Measurements from ENCODE around the gene HYDIN. TPM values are rescaled to one million over a fixed set of nuclear protein-coding genes. Genes with fewer than 3 reads are reported as not detected.

HYDIN gene
- total RNA-seq, 2 experiments from 2014 or later, result not detected

DNA sequence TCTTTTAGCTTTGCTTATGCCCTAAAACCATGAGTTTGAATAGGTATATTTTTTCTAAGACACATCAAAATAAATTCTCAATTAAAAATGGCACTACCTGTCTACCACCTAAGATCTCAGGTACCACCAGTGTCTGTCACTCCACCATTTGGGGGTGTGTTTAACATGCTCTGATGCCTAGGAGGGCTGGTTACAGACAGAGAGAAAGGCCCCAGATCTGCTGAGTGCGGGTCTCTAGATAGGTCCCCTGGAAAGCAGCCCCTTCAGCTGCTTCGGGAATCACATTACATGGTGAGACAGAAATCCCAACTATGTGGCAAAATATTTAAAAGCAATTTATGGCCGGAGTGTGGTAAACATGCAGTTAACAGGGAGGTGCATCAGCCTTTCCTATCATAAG, 428.9 kb downstream of the HYDIN start:
- Histone ChIP-seq H4K20me1 (ENCODE audit: insufficient read depth, low read length) (no peaks in the 10 kb centered on the region), H3K4me1 (ENCODE audit: insufficient read depth, low read length, poor library complexity, severe bottlenecking) (peaks cover 21% of the 10 kb centered on the region), H2AFZ (ENCODE audit: low read length) (peak overlapping the region; percentile 95), H3K27ac (ENCODE audit: low read depth, low read length, poor library complexity, severe bottlenecking) (no peak overlapping the region), H3K4me2 (ENCODE audit: low read length) (peak overlapping the region; percentile 97), H3K4me3 (ENCODE audit: low read depth, low read length, poor library complexity, severe bottlenecking) (peak overlapping the region; percentile 85), H3K79me2 (ENCODE audit: insufficient read depth, low read depth, low read length) (peaks cover 34% of the 10 kb centered on the region), H3K9me2 (ENCODE audit: insufficient read depth, low read length) (no peaks in the 10 kb centered on the region), H3K36me3 (ENCODE audit: insufficient read depth, low read length) (peaks cover 3% of the 10 kb centered on the region), H3K9me3 (ENCODE audit: low read length) (no peaks in the 10 kb centered on the region)
- no peak for TF ChIP-seq EZH2phosphoT487 (IDR thresholded peaks at IDR 0.05; ENCODE audit: borderline replicate concordance, low read depth, low read length)
- TF ChIP-seq CTCF (conservative IDR thresholded peaks at IDR 0.05; ENCODE audit: low read length), result no peak
- intact Hi-C loops (cut with micrococcal nuclease; ENCODE audit: unreplicated experiment), result no loop called here
- ChIA-PET POLR2A (interaction anchor here (0.5 to 1.4 kb wide), 3 partner anchors 15 to 1862 kb away, joined by 3 to 5 read pairs (median 3); no protein-coding TSS in a partner anchor), CTCF (ENCODE audit: unreplicated experiment) (no interaction called here)
- BruUV-seq (replicated peaks), result no TSS peak
- no peak for DNase-seq (ENCODE audit: low spot score)

GRCh38 chr16:70800781-70801480, 429.6 kb downstream of the HYDIN start, which contains the start of gene VAC14:
Gene VAC14 (minus strand): TSS chr16:70801158. CDS start chr16:70800900, 258 bp downstream.
- ChIA-PET CTCF (ENCODE audit: unreplicated experiment) (no interaction called here), POLR2A (interaction anchor here (0.5 to 1.8 kb wide), 5 partner anchors 9 to 1863 kb away, joined by 3 to 5 read pairs (median 3); no protein-coding TSS in a partner anchor)
- intact Hi-C loops (cut with micrococcal nuclease; ENCODE audit: unreplicated experiment), result no loop called here
- peaks cover 28% of the 10 kb centered on the region for H3K4me1 ChIP-seq (ENCODE audit: insufficient read depth, low read length, poor library complexity, severe bottlenecking)
- no TSS peak for BruUV-seq (replicated peaks)
- no peaks in the 10 kb centered on the region for H3K9me2 ChIP-seq (ENCODE audit: insufficient read depth, low read length)
- peak within 1 kb of the TSS; percentile 95 for H2AFZ ChIP-seq (ENCODE audit: low read length)
- peak; percentile 94 for DNase-seq (ENCODE audit: low spot score)
- peaks cover 37% of the 10 kb centered on the region for H3K79me2 ChIP-seq (ENCODE audit: insufficient read depth, low read depth, low read length)
- H3K27ac ChIP-seq (ENCODE audit: low read depth, low read length, poor library complexity, severe bottlenecking), result peak within 1 kb of the TSS; percentile 38
- TF ChIP-seq CTCF (conservative IDR thresholded peaks at IDR 0.05; ENCODE audit: low read length), result no peak
- TF ChIP-seq EZH2phosphoT487 (IDR thresholded peaks at IDR 0.05; ENCODE audit: borderline replicate concordance, low read depth, low read length), result no peak
- peak within 1 kb of the TSS; percentile 97 for H3K4me2 ChIP-seq (ENCODE audit: low read length)
- H3K4me3 ChIP-seq (ENCODE audit: low read depth, low read length, poor library complexity, severe bottlenecking), result peak within 1 kb of the TSS; percentile 85
- H4K20me1 ChIP-seq (ENCODE audit: insufficient read depth, low read length), result 0 out of 2 replicates have a peak, but pooled peaks cover 2% of the 10 kb centered on the region
- H3K36me3 ChIP-seq (ENCODE audit: insufficient read depth, low read length), result peaks cover 10% of the 10 kb centered on the region
- no peaks in the 10 kb centered on the region for H3K9me3 ChIP-seq (ENCODE audit: low read length)

DNA sequence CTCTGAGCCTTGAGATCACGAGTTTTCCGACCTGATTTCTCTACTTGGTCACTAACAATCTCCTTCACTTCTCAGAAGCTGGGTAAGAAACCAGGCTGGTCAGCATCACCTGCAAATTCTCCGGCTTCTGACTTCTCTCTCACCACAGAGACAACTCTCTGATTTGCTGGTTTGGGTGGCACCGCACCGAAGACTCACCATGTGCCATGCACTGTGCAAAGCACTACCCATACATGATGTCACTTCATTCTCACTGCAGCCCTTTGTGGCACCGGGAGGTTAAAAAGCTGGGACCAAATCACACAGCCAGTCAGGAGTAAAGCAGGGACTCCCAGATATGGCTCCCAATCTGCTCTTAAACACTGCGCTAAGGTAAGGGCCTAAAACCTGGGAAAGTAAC, 430.2 kb downstream of the HYDIN start:
- CTCF ChIA-PET (ENCODE audit: unreplicated experiment), result no interaction called here

More for the DNA sequence above, 430.2 kb downstream of the HYDIN start:
- POLR2A ChIA-PET, result interaction anchor here (1.2 to 1.8 kb wide), 3 partner anchors 9 to 16 kb away, joined by 3 to 5 read pairs (median 5); no protein-coding TSS in a partner anchor
- TF ChIP-seq EZH2phosphoT487 (IDR thresholded peaks at IDR 0.05; ENCODE audit: borderline replicate concordance, low read depth, low read length) (no peak), CTCF (conservative IDR thresholded peaks at IDR 0.05; ENCODE audit: low read length) (no peak)
- Histone ChIP-seq H3K27ac (ENCODE audit: low read depth, low read length, poor library complexity, severe bottlenecking) (peak overlapping the region; percentile 38), H3K4me2 (ENCODE audit: low read length) (peak overlapping the region; percentile 97), H3K79me2 (ENCODE audit: insufficient read depth, low read depth, low read length) (peaks cover 37% of the 10 kb centered on the region), H3K9me2 (ENCODE audit: insufficient read depth, low read length) (no peaks in the 10 kb centered on the region), H3K9me3 (ENCODE audit: low read length) (no peaks in the 10 kb centered on the region), H2AFZ (ENCODE audit: low read length) (peak overlapping the region; percentile 95; the same call in 1 of the 2 replicates), H3K4me3 (ENCODE audit: low read depth, low read length, poor library complexity, severe bottlenecking) (peak overlapping the region; percentile 85), H3K4me1 (ENCODE audit: insufficient read depth, low read length, poor library complexity, severe bottlenecking) (peaks cover 32% of the 10 kb centered on the region), H4K20me1 (ENCODE audit: insufficient read depth, low read length) (0 out of 2 replicates have a peak, but pooled peaks cover 7% of the 10 kb centered on the region), H3K36me3 (ENCODE audit: insufficient read depth, low read length) (peaks cover 10% of the 10 kb centered on the region)
- DNase-seq (ENCODE audit: low spot score), result peak; percentile 26
- TSS peak; percentile 59 for BruUV-seq (replicated peaks)
- intact Hi-C loops (cut with micrococcal nuclease; ENCODE audit: unreplicated experiment), result no loop called here
